HepG2 (cell line): ENCODE measurements around the gene TMEM237.

Experiments
- POLR2A ChIP-seq, 2 experiments: IDR thresholded peaks; 2 replicates each; pipeline ENCODE4 v1.6.1; 2011; ENCODE audit warnings: low read depth in 2 of 2, low read length in 2 of 2, mild to moderate bottlenecking in 1 of 2, moderate library complexity in 1 of 2; ENCODE audit not compliant: insufficient read depth in 1 of 2
- TCF12 ChIP-seq, 2 experiments: fragments of 450-650 bp in 1 of 2; sonication (generic) in 1 of 2; formaldehyde crosslinking in 1 of 2; IDR thresholded peaks; 2 replicates each; pipeline versions ENCODE4 v1.6.1 to v1.8.0; 2017 to 2022; ENCODE audit warnings: antibody characterized with exemption in 1 of 2, mild to moderate bottlenecking in 1 of 2, missing genetic modification reagents in 1 of 2, moderate library complexity in 1 of 2
- ZSCAN29 ChIP-seq: sonication (generic); formaldehyde crosslinking; conservative IDR thresholded peaks from 2 replicates; pipeline ENCODE4 v1.4.0; 2020; ENCODE audit warnings: mild to moderate bottlenecking, missing genetic modification reagents
- TF ChIP-seq, protein P1 (sequence below): sonication (generic); formaldehyde crosslinking; IDR thresholded peaks from 2 replicates; pipeline ENCODE4 v1.9.0; 2021; ENCODE audit warnings: missing genetic modification reagents, borderline replicate concordance
- TF ChIP-seq, protein P2 (sequence below): sonication (generic); formaldehyde crosslinking; conservative IDR thresholded peaks from 2 replicates; pipeline ENCODE4 v1.8.0; 2022; ENCODE audit warnings: missing genetic modification reagents
- TF ChIP-seq, protein P3 (sequence below): sonication (generic); formaldehyde crosslinking; IDR thresholded peaks from 2 replicates; pipeline ENCODE4 v1.5.0; 2020; ENCODE audit warnings: mild to moderate bottlenecking, missing genetic modification reagents, moderate library complexity
- TF ChIP-seq, protein P4 (sequence below), 2 experiments: sonication (generic) in 1 of 2; formaldehyde crosslinking in 1 of 2; IDR thresholded peaks; 2 replicates each; pipeline versions ENCODE4 v1.4.0 to v1.6.1; 2018 to 2020; ENCODE audit warnings: missing genetic modification reagents in 2 of 2, borderline replicate concordance in 1 of 2, low read depth in 1 of 2, mild to moderate bottlenecking in 1 of 2, missing biosample characterization in 1 of 2

DNA sequence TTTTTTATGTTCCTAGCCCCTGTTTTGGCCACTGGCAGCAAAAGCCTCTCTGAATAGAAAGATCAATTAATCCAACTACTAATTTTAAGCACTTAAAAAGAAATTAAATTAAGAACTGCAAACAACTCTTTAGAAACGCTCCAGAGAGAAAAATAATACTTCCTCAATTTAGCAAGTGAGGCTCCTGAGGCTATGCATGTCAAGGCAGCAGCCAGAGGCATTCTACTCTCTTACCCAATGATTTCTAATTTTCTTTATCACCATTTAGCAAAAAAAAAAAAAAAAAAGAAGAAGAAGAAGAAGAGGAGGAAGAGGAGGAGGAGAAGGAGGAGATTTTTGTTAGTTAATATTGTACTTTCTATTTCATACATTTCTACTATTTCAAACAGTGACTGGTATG lies 68.5 kb downstream of the TMEM237 start:
- TF ChIP-seq POLR2A (IDR thresholded peaks at IDR 0.05; ENCODE audit: insufficient read depth in 1 of 2, low read depth in 2 of 2, low read length in 2 of 2) (no peak), ZSCAN29 (CRISPR knock-in tag) (no peak), TCF12 (IDR thresholded peaks at IDR 0.05) (no peak), TCF12 (CRISPR knock-in tag; IDR thresholded peaks at IDR 0.05) (no peak)
- TF ChIP-seq, protein P1, sequence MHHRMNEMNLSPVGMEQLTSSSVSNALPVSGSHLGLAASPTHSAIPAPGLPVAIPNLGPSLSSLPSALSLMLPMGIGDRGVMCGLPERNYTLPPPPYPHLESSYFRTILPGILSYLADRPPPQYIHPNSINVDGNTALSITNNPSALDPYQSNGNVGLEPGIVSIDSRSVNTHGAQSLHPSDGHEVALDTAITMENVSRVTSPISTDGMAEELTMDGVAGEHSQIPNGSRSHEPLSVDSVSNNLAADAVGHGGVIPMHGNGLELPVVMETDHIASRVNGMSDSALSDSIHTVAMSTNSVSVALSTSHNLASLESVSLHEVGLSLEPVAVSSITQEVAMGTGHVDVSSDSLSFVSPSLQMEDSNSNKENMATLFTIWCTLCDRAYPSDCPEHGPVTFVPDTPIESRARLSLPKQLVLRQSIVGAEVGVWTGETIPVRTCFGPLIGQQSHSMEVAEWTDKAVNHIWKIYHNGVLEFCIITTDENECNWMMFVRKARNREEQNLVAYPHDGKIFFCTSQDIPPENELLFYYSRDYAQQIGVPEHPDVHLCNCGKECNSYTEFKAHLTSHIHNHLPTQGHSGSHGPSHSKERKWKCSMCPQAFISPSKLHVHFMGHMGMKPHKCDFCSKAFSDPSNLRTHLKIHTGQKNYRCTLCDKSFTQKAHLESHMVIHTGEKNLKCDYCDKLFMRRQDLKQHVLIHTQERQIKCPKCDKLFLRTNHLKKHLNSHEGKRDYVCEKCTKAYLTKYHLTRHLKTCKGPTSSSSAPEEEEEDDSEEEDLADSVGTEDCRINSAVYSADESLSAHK: no peak
- TF ChIP-seq, protein P2, sequence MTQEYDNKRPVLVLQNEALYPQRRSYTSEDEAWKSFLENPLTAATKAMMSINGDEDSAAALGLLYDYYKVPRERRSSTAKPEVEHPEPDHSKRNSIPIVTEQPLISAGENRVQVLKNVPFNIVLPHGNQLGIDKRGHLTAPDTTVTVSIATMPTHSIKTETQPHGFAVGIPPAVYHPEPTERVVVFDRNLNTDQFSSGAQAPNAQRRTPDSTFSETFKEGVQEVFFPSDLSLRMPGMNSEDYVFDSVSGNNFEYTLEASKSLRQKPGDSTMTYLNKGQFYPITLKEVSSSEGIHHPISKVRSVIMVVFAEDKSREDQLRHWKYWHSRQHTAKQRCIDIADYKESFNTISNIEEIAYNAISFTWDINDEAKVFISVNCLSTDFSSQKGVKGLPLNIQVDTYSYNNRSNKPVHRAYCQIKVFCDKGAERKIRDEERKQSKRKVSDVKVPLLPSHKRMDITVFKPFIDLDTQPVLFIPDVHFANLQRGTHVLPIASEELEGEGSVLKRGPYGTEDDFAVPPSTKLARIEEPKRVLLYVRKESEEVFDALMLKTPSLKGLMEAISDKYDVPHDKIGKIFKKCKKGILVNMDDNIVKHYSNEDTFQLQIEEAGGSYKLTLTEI (CRISPR knock-in tag): no peak
- TF ChIP-seq, protein P3, sequence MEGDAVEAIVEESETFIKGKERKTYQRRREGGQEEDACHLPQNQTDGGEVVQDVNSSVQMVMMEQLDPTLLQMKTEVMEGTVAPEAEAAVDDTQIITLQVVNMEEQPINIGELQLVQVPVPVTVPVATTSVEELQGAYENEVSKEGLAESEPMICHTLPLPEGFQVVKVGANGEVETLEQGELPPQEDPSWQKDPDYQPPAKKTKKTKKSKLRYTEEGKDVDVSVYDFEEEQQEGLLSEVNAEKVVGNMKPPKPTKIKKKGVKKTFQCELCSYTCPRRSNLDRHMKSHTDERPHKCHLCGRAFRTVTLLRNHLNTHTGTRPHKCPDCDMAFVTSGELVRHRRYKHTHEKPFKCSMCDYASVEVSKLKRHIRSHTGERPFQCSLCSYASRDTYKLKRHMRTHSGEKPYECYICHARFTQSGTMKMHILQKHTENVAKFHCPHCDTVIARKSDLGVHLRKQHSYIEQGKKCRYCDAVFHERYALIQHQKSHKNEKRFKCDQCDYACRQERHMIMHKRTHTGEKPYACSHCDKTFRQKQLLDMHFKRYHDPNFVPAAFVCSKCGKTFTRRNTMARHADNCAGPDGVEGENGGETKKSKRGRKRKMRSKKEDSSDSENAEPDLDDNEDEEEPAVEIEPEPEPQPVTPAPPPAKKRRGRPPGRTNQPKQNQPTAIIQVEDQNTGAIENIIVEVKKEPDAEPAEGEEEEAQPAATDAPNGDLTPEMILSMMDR: no peak
- TF ChIP-seq, protein P4, sequence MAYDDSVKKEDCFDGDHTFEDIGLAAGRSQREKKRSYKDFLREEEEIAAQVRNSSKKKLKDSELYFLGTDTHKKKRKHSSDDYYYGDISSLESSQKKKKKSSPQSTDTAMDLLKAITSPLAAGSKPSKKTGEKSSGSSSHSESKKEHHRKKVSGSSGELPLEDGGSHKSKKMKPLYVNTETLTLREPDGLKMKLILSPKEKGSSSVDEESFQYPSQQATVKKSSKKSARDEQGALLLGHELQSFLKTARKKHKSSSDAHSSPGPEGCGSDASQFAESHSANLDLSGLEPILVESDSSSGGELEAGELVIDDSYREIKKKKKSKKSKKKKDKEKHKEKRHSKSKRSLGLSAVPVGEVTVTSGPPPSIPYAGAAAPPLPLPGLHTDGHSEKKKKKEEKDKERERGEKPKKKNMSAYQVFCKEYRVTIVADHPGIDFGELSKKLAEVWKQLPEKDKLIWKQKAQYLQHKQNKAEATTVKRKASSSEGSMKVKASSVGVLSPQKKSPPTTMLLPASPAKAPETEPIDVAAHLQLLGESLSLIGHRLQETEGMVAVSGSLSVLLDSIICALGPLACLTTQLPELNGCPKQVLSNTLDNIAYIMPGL (CRISPR knock-in tag; IDR thresholded peaks at IDR 0.05; ENCODE audit: borderline replicate concordance in 1 of 2, low read depth in 1 of 2): no peak
